SK-N-MC (cell line): ENCODE measurements around the gene TBX2.
A peak's percentile ranks its signal among the peaks of the same experiment; 100 is the strongest.

Experiments used
- DNase-seq: peaks from one replicate; pipeline ENCODE4 v3.0.0-alpha.2; 2011; ENCODE audit warnings: low read depth, low spot score
- H3K27ac ChIP-seq: fragments of 200-600 bp; sonication (generic); 2 replicates; pipeline ENCODE4 v1.5.1; 2016; ENCODE audit warnings: mixed run types
- H3K36me3 ChIP-seq: fragments of 200-600 bp; sonication (generic); 2 replicates; pipeline ENCODE4 v1.6.1; 2017; ENCODE audit warnings: antibody characterized with exemption, low read length, mixed read lengths; ENCODE audit not compliant: insufficient read depth
- H3K4me3 ChIP-seq: fragments of 200-600 bp; sonication (generic); 2 replicates; pipeline ENCODE4 v1.5.1; 2016
- H3K9ac ChIP-seq: fragments of 200-600 bp; sonication (generic); 2 replicates; pipeline ENCODE4 v1.8.0; 2017; ENCODE audit warnings: mixed run types, mixed read lengths; ENCODE audit not compliant: insufficient read length
- H3K9me3 ChIP-seq: fragments of 200-600 bp; sonication (generic); 2 replicates; pipeline ENCODE4 v1.6.1; 2017; ENCODE audit warnings: low read depth, mild to moderate bottlenecking, antibody characterized with exemption, low read length, moderate library complexity, mixed read lengths
- EZH2 ChIP-seq: fragments of 200-600 bp; sonication (generic); IDR thresholded peaks from one replicate; pipeline ENCODE4 v1.6.1; 2017; ENCODE audit warnings: antibody characterized with exemption
- FOXP2 ChIP-seq: optimal IDR thresholded peaks from 2 replicates; pipeline ENCODE3; 2011; ENCODE audit warnings: mild to moderate bottlenecking, moderate library complexity; ENCODE audit not compliant: insufficient read depth; ENCODE audit errors: extremely low read length, control extremely low read depth
- POLR2AphosphoS5 ChIP-seq: IDR thresholded peaks from 2 replicates; pipeline ENCODE4 v1.6.1; 2012; ENCODE audit warnings: mild to moderate bottlenecking, low read depth, low read length, borderline replicate concordance

Gene TBX2

GRCh38 chr17:61396586-61397085 is 3.0 kb upstream of the TBX2 start:
- Histone ChIP-seq H3K9ac (no peak overlapping the region), H3K4me3 (no peak overlapping the region), H3K27ac (no peak overlapping the region), H3K9me3 (no peaks in the 10 kb centered on the region), H3K36me3 (no peaks in the 10 kb centered on the region)
- no peak for DNase-seq
- no peak for TF ChIP-seq EZH2
- no peak for TF ChIP-seq FOXP2
- TF ChIP-seq POLR2AphosphoS5, result no peak

GRCh38 chr17:61397086-61397842 is 2.4 kb upstream of the TBX2 start:
- Histone ChIP-seq H3K4me3 (peak overlapping the region; percentile 79), H3K36me3 (no peaks in the 10 kb centered on the region), H3K9ac (no peak overlapping the region), H3K9me3 (no peaks in the 10 kb centered on the region), H3K27ac (no peak overlapping the region)
- no peak for DNase-seq
- no peak for TF ChIP-seq POLR2AphosphoS5
- TF ChIP-seq FOXP2, result no peak
- no peak for TF ChIP-seq EZH2

DNA sequence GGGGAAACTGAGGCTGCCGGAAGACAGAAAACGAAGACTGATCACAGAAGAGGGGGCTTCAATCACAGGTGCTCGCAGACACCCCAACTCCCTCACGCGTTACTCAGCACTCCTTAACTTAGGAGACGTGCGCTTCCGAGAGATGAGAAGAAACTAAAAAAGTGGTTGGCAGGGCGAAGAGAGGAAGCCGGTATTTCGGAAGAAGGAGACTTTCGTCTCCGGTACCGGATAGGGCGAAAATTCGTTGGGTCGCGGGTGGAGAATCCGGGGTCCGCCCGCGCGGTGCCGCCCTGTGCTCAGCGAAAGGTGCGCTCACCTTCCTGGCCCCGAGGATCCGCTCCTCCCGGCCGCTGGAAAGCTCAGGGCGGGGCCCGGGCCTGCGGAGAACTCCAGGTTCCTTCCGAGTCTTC is 917 bp upstream of the TBX2 start:
- DNase-seq, result no peak
- TF ChIP-seq FOXP2 (no peak), EZH2 (no peak), POLR2AphosphoS5 (no peak)
- Histone ChIP-seq H3K27ac (no peak overlapping the region), H3K36me3 (no peaks in the 10 kb centered on the region), H3K9ac (no peak overlapping the region), H3K4me3 (peak overlapping the region; percentile 79), H3K9me3 (no peaks in the 10 kb centered on the region)

DNA sequence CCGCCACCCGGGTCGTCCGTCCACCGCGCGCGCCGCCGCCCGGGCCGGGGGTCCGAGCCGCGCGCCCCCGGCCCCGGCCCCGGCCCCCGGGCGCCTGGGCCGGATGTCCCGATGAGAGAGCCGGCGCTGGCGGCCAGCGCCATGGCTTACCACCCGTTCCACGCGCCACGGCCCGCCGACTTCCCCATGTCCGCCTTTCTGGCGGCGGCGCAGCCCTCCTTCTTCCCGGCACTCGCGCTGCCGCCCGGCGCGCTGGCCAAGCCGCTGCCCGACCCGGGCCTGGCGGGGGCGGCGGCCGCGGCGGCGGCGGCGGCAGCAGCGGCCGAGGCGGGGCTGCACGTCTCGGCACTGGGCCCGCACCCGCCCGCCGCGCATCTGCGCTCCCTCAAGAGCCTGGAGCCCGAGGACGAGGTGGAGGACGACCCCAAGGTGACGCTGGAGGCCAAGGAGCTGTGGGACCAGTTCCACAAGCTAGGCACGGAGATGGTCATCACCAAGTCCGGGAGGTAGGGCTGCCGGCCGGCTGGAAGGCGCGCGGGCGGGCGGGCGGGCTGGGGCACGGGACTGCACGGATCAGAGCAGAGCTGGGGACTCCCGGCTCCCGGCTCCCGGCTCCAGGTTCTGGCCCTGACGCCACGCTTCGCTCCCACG is 548 bp downstream of the TBX2 start:
- H3K9ac ChIP-seq, result no peak overlapping the region
- H3K9me3 ChIP-seq, result no peaks in the 10 kb centered on the region
- no peak for DNase-seq
- H3K27ac ChIP-seq, result no peak overlapping the region
- TF ChIP-seq POLR2AphosphoS5 (no peak), EZH2 (no peak), FOXP2 (no peak)
- no peak overlapping the region for H3K4me3 ChIP-seq
- no peaks in the 10 kb centered on the region for H3K36me3 ChIP-seq

- Histone ChIP-seq H3K36me3 (no peaks in the 10 kb centered on the region), H3K9me3 (no peaks in the 10 kb centered on the region), H3K27ac (no peak overlapping the region), H3K9ac (no peak overlapping the region), H3K4me3 (no peak overlapping the region)
- TF ChIP-seq EZH2, result no peak
- no peak for TF ChIP-seq FOXP2
- no peak for TF ChIP-seq POLR2AphosphoS5
- DNase-seq, result no peak
Observed at GRCh38 chr17:61400717-61401388, 1.2 kb downstream of the TBX2 start.

DNA sequence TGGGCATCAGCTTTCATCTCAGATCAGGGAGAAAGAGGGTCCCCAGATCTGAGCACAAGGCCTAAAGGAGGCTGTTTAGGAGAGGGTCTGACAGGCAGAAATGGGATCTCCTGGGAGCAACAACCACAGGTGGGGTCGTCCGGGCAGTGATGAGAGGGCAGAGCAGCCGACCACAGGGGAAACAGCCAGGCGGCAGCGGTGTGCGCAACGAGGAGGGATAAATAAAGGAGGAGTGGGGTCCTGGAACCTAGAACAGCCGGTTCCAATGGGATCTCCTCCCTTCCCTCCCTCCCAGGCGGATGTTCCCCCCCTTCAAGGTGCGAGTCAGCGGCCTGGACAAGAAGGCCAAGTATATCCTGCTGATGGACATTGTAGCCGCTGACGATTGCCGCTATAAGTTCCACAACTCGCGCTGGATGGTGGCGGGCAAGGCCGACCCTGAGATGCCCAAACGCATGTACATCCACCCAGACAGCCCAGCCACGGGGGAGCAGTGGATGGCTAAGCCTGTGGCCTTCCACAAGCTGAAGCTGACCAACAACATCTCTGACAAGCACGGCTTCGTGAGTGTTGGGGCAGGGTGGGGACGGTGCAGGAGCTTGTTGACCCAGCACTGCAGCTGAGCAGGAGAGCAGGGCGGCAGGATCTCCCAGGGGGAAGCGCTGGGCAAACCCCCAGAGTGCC is 1.9 kb downstream of the TBX2 start:
- H3K36me3 ChIP-seq, result no peaks in the 10 kb centered on the region

DNA sequence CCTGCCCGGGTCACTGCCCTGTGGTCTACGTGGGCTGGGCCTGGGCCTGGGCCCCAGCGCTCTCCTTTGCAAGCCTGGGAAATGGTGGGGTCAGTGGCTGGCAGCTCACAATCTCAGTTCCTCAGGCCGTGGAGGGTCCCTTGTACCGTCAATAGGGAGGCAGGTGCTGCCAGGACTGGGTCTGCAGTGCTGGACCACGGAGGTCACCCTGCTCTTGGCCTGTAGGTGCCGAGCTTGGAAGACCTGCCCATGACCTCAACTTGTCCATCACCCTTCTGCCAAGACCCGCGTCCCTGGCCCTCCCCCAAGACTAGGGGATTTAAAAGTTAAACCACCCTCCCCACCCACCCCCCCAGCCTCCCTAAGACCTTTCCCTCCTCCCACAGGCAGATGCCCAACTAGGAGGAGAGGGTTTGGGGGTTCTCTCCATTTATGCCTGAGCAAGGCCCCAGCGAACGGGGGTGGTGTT is 2.5 kb downstream of the TBX2 start:
- Histone ChIP-seq H3K27ac (no peak overlapping the region), H3K9ac (no peak overlapping the region), H3K9me3 (no peaks in the 10 kb centered on the region), H3K4me3 (no peak overlapping the region), H3K36me3 (no peaks in the 10 kb centered on the region)
- DNase-seq, result no peak
- TF ChIP-seq FOXP2, result no peak
- TF ChIP-seq EZH2, result no peak
- no peak for TF ChIP-seq POLR2AphosphoS5

More for the DNA sequence above, 1.9 kb downstream of the TBX2 start:
- Histone ChIP-seq H3K4me3 (no peak overlapping the region), H3K9ac (no peak overlapping the region), H3K27ac (no peak overlapping the region), H3K9me3 (no peaks in the 10 kb centered on the region)
- DNase-seq, result no peak
- no peak for TF ChIP-seq POLR2AphosphoS5
